Hepatic stellate cell (primary cell): ENCODE results near the gene PLCH1.

Source experiments
- DNase-seq: peaks from one replicate; pipeline ENCODE4 v3.0.0; 2011; ENCODE audit warnings: low spot score

PLCH1 gene

GRCh38 chr3:155608228-155608920 lies 136.5 kb downstream of the PLCH1 start:
- DNase-seq = no peak

- no peak for DNase-seq
These were observed 137.1 kb downstream of the PLCH1 start for GRCh38 chr3:155607761-155608160.

GRCh38 chr3:155605571-155605970 lies 139.3 kb downstream of the PLCH1 start:
- DNase-seq = no peak

GRCh38 chr3:155604967-155605366 lies 139.9 kb downstream of the PLCH1 start:
- DNase-seq = no peak

DNA sequence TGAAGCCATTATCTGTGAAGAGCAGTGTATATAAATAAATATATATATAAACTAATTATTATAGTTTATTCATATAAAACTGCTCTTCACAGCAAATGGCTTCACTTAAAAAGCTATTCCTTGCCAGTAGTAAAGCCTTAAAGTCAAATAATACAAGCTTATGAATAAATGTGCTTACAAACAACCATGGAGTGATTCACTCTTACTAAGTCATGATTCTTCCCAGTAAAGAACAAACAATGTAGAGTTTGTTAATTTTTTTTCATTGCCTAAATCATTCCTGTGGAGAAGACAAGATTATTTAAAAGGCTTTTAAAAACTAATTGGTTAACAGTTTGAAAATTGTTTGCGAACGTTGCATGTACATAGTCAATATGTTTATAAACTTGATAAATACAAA lies 140.7 kb downstream of the PLCH1 start:
- DNase-seq = no peak

GRCh38 chr3:155603302-155603701 lies 141.6 kb downstream of the PLCH1 start:
- DNase-seq = no peak

DNA sequence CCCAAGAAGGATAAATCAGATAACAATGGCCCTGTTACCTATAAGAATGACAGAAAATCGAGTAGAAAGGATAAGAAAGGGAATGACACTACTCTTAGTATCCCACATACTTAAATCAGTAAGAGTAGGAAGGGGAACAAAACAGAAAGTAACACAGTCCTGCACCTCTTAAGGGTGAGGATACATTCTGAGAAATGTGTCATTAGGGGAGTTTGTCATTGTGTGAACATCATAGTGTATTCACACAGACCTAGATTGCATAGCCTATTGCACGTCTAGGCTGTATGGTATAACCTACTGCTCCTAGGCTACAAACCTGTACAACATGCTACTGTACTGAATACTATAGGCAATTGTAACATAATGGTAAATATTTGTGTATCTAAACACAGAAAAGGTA lies 142.6 kb downstream of the PLCH1 start:
- DNase-seq = no peak

- DNase-seq = no peak
These were observed 146.2 kb downstream of the PLCH1 start for GRCh38 chr3:155598671-155599070.

- DNase-seq = no peak
These were observed 148.3 kb downstream of the PLCH1 start for GRCh38 chr3:155596615-155597014.

DNA sequence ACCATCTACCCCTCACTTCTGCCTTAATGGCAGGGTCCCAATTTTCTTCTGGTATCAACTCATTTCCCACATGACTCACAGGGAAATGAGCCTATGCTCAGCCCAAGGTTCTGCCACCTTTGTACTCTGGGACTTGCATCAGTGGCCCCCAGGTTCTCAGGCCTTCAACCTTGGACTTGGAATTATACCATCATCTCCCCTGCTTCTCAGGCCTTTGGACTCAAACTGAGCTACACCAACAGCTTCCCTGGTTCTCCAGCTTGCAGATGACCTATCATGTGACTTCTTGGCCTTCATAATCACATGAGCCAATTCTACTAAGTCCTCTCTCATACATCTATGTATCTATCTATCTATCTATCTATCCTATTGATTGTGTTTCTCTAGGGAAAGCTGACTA lies 149.5 kb downstream of the PLCH1 start:
- no peak for DNase-seq

- DNase-seq = no peak
These were observed 150.2 kb downstream of the PLCH1 start for GRCh38 chr3:155594526-155595187.

- no peak for DNase-seq
These were observed 157.3 kb downstream of the PLCH1 start for GRCh38 chr3:155587581-155587980.

DNA sequence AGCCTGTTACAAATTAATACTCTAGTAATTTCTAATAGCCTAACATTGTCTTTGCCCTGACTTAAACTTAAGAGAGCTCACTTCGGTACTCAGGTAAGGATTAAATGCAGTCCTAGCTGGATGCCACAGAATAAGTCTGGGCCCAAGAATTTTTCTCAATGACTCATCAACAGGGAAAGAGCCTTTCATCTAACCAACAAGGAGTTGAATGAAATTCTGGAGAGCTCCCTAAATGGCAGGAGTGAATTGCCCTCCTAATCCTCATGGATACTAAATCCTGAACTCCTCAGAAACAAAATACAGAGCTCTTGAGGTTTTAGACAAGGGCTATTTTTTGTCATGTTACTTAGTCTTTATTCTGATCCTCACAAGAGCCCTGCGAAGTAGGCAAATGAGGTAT lies 159.5 kb downstream of the PLCH1 start:
- no peak for DNase-seq

DNA sequence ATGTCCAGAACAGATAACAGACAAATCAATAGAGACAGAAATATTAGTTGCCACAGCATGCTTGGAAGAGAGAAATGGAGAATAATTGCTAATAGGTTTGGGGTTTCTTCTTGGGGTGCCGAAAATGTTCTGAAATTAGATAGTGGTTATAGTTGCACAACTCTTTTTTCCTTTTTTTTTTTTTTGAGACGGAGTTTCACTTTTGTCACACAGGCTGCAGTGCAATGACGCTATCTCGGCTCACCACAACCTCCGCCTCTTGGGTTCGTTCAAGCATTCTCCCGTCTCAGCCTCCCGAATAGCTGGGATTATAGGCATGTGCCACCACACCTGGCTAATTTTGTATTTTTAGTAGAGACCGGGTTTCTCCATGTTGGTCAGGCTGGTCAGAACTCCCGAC lies 163.3 kb downstream of the PLCH1 start:
- DNase-seq = no peak

GRCh38 chr3:155572085-155572484 lies 172.8 kb downstream of the PLCH1 start:
- no peak for DNase-seq

DNA sequence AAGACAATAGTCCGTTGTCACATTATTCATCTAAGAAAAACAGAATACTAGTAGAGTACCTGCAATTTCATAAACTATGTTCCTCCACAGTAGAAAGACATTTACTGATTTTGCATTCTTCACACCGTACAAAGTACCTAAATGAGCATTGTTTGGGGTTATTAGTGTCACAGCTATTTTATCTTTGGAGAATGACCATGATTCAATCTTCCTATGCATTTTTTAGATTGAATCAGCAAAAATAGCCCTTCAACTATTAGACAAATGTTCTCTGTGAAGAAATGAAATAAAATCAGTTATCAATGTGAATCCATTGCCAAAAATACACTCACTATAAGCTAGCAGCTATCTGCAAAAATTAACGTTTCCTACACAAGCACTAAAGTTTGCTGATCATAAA lies 176.6 kb downstream of the PLCH1 start:
- no peak for DNase-seq

GRCh38 chr3:155560594-155560993 lies 184.3 kb downstream of the PLCH1 start:
- no peak for DNase-seq

DNA sequence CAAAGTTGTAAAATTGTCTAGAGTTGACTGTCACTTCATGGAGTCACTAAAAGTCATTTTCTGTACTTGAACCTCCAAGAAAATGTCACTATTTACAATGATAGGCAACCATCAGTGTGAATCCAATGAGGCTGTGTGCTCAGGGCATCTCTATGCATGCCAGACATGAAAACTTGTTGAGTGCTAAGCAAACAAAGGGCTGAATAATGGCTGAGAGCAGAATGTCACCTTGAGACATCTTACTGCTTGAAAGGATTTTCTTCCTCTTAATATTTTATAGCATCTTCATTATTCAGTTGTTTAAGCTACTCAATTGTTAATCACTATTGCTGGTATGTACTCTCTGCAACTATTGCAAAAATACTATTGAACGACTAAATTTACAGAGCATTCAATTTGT lies 184.7 kb downstream of the PLCH1 start:
- DNase-seq = no peak

GRCh38 chr3:155556531-155556930 lies 188.3 kb downstream of the PLCH1 start:
- DNase-seq = no peak

DNA sequence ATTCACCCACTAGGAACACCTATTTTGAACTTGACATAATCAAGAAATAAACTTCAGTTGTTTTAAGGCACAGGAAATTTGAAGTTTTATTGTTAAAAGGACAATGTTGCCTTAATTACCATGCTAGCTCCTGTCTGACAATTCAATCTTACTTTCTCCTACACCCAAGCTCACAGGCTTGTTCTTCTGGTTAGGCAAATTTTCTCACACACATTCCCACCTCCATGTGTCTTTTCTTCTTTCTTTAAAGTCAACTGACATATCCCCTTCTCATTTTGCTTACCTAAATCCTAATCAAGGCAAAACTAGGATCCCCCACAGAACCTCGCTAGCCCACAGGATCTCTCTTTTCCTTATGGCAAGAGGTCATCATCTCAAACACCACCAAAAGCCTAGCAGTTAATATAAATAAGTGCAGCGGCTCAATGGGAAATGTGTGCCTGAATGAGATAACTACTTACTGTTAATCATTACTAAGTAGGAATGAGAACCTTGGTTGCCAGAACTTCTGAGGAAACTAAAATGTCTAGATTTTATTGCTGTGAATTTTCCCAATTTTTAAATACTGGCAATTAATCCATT lies 189.3 kb downstream of the PLCH1 start:
- no peak for DNase-seq

DNA sequence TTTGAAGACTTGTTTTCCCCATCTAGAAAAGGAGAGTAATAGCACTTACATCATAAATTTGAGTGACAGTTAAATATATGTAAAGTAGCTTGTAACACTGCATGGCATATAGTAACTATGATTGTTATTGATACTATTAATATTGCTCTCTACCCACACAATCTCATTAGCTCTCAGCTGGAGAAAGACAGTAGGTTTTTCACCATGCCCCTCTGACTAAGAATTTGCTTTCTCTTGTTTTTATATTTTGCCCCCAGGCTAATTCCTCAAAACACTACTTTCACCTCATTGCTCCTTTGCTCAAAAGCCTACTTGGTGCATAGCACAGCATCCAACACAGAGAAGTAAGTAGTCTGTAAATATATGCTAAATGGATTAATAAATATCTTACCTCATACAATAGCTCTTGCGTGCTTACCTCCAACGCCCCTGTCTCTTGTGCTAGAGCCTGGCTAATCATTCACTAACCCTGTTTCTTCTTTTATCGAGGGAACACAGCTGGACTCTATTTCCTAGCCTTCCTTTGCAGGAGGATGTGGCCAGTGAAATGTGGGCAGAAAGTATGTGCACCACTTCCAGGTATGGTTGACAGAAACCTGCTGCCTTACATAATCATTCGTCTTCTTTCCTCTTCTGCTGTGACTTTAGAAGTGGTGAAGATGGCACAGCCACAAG lies 190.0 kb downstream of the PLCH1 start:
- no peak for DNase-seq

DNA sequence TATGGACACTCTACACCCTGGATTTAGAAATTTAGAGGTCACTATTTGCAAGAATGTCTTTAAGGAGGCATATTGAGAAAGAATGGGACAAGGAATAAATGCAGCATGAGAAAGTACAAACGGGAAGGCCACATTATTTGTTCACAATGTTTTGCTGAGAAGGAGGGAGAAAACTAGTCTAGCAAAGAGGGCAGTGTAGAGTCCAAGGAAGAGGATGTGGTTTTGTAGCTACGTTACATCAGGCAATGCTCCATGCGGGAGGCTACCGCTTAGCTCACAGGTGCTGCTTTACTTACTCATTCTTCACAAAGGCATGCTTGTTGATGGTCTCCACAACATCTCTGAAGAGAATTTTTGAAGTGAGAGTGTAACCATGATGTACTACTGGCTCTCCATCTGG lies 191.1 kb downstream of the PLCH1 start:
- DNase-seq = no peak

DNA sequence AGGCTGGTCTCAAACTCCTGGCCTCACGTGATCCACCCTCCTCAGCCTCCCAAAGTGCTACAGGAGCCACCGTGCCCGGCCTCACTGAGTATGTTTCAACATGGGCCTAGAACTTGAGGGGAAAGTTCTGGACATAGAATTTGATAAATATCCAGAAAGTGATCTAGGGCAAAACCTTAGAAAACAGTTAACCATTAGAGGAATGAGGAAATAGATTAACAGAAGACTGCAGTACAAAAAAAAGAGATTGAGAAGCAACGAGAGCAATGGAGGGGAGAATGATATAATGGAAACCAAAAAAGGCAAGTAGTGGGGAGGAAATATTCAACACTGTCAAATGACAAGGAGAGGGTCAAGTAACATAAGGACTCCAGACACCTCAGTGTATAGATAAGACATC lies 191.5 kb downstream of the PLCH1 start:
- DNase-seq = no peak
